ENCODE measurements around the gene PRKCZ.

The PRKCZ gene

GRCh38 chr1:2049718-2050431 is at the start of gene PRKCZ:
Gene PRKCZ, plus strand, starts transcription at chr1:2050411. Its CDS starts 220 bp downstream, at chr1:2050631.
- no peak for DNase-seq (ENCODE audit: low spot score)

GRCh38 chr1:2000432-2000831 is 49.8 kb upstream of the PRKCZ start:
- no peak for DNase-seq (ENCODE audit: low spot score)

- no peak for DNase-seq (ENCODE audit: low spot score)
Measured at GRCh38 chr1:2000850-2001249, 49.4 kb upstream of the PRKCZ start.

GRCh38 chr1:2001773-2002411 is 48.3 kb upstream of the PRKCZ start:
- no peak for DNase-seq (ENCODE audit: low spot score)

- DNase-seq (ENCODE audit: low spot score) = no peak
Measured at GRCh38 chr1:2003541-2004131, 46.6 kb upstream of the PRKCZ start, which contains the start of gene CFAP74. Gene CFAP74, minus strand, starts transcription at chr1:2003786. Its CDS starts 12,830 bp downstream, at chr1:1990956.

- DNase-seq (ENCODE audit: low spot score) = no peak
Measured at GRCh38 chr1:2004856-2005255, 45.4 kb upstream of the PRKCZ start.

GRCh38 chr1:2009101-2010053 is 40.8 kb upstream of the PRKCZ start:
- no peak for DNase-seq (ENCODE audit: low spot score)

GRCh38 chr1:2014181-2014580 is 36.0 kb upstream of the PRKCZ start:
- no peak for DNase-seq (ENCODE audit: low spot score)

GRCh38 chr1:2014741-2015735 is 35.2 kb upstream of the PRKCZ start:
- no peak for DNase-seq (ENCODE audit: low spot score)

- DNase-seq (ENCODE audit: low spot score) = no peak
Measured at GRCh38 chr1:2016123-2016522, 34.1 kb upstream of the PRKCZ start.

GRCh38 chr1:2018217-2019171 is 31.7 kb upstream of the PRKCZ start:
- no peak for DNase-seq (ENCODE audit: low spot score)

GRCh38 chr1:2019172-2019543 is 31.1 kb upstream of the PRKCZ start, which contains the start of gene GABRD:
Gene GABRD, plus strand, starts transcription at chr1:2019345. Its CDS starts 79 bp downstream, at chr1:2019424.
- DNase-seq (ENCODE audit: low spot score) = no peak

GRCh38 chr1:2019571-2020309 is 30.5 kb upstream of the PRKCZ start:
- DNase-seq (ENCODE audit: low spot score) = no peak

GRCh38 chr1:2020310-2020655 is 29.9 kb upstream of the PRKCZ start:
- DNase-seq (ENCODE audit: low spot score) = no peak

GRCh38 chr1:2021550-2021949 is 28.7 kb upstream of the PRKCZ start:
- DNase-seq (ENCODE audit: low spot score) = no peak

GRCh38 chr1:2022063-2022770 is 28.0 kb upstream of the PRKCZ start:
- DNase-seq (ENCODE audit: low spot score) = no peak

- no peak for DNase-seq (ENCODE audit: low spot score)
Measured at GRCh38 chr1:2023187-2023586, 27.0 kb upstream of the PRKCZ start.

GRCh38 chr1:2024451-2024850 is 25.8 kb upstream of the PRKCZ start:
- DNase-seq (ENCODE audit: low spot score) = no peak

All from left forelimb (tissue), 1 donor.